GM12875 (cell line): ENCODE results near the gene FMN1.

Experiments used
- H3K4me3 ChIP-seq: one replicate; pipeline ENCODE4 v1.5.1; 2011; ENCODE audit warnings: low read depth, low read length, control low read depth
- TF ChIP-seq, protein P1 (sequence below): IDR thresholded peaks from 2 replicates; pipeline ENCODE4 v1.5.1; 2011; ENCODE audit warnings: low read depth, mild to moderate bottlenecking, control low read depth, inconsistent platforms, low read length, moderate library complexity, borderline replicate concordance; ENCODE audit not compliant: insufficient read depth

FMN1 gene

DNA sequence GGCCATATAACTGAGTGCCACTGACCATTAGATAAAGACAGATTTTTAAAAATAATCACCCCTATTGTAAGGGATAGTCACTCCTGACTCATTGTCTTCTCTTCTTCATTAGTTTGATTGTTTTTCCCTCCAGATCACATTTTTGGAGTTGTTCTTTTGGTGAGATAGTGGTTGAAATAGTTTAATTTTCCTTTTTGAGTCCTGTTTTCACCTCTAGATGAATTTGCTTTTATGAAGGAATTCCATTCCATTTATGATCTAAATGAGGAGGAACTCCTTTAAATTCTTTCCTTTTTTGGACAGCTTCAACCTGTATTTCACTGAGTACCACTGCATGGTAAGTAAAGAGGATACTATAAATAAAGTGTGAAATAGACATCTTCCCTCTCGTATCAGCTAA lies 364.3 kb downstream of the FMN1 start:
- TF ChIP-seq, protein P1, sequence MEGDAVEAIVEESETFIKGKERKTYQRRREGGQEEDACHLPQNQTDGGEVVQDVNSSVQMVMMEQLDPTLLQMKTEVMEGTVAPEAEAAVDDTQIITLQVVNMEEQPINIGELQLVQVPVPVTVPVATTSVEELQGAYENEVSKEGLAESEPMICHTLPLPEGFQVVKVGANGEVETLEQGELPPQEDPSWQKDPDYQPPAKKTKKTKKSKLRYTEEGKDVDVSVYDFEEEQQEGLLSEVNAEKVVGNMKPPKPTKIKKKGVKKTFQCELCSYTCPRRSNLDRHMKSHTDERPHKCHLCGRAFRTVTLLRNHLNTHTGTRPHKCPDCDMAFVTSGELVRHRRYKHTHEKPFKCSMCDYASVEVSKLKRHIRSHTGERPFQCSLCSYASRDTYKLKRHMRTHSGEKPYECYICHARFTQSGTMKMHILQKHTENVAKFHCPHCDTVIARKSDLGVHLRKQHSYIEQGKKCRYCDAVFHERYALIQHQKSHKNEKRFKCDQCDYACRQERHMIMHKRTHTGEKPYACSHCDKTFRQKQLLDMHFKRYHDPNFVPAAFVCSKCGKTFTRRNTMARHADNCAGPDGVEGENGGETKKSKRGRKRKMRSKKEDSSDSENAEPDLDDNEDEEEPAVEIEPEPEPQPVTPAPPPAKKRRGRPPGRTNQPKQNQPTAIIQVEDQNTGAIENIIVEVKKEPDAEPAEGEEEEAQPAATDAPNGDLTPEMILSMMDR = no peak
- no peak overlapping the region for H3K4me3 ChIP-seq

DNA sequence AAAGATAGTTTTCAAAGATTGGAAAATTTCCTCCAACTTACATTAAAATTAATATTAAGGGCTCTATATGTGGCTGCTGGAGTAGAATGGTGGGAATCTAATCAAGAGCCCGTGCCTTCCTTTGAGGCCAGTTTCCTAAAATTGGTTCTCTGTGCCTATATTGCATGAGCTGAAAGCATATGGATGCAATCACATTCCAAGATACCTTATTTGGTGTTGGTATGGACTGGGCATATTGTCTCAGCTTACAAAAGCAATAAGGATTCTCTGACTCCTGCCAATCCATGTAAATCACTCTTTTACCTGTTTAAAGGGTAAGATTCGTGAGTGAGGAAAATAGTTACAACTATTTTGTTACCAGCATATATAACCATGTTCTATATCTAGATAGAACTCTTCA lies 365.1 kb downstream of the FMN1 start:
- TF ChIP-seq, protein P1 = no peak
- H3K4me3 ChIP-seq = no peak overlapping the region

DNA sequence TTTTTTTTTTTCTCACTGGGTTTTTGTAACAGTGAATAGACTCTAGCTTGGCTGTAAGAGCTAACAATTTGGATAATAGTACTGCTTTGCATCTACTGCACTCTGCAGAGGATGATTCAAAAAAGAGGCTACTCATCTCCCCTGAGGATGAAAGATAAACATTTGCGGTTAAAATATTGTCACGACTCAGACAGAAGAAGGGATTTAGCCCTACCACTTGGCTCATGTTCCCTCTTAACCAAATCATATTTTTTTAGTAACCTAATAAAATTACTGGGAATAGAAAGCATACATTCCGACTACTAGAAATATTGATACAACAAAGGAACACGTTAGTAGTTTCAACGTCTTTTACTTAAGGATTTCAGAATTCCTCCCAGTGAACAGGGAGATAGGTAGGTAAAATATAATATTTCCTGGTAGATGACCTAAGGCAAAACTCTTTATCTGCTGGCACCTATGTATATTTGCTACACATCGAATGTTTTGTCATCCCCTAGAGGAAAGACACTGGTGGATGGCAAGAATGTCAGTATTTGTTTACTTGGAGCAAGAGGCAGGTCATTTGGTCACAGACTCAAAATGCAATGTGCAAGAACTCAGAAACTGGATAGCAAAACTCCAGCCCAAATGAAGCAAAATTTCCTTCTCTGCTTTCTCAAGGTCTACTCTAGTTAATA lies 365.9 kb downstream of the FMN1 start:
- TF ChIP-seq, protein P1 = no peak
- H3K4me3 ChIP-seq = no peak overlapping the region

DNA sequence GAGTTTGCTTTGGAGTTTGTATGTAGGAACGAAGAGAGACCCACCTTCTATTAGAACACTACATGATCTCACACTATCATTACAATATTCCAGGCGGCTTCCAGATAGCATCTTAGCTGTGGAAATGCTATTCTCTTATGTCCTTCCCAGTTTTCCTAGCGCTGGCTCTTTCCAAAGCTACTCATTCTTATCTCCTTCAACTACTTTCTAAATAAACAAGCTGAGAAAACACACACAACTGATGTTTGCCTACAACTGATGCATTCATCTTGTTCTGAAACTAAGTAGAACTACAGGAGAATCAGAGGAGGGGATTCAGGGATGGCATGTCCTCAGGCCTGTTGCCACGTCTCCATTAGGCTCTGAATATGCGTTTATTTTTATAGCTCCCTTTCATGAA lies 367.8 kb downstream of the FMN1 start:
- H3K4me3 ChIP-seq = no peak overlapping the region
- TF ChIP-seq, protein P1 = no peak

DNA sequence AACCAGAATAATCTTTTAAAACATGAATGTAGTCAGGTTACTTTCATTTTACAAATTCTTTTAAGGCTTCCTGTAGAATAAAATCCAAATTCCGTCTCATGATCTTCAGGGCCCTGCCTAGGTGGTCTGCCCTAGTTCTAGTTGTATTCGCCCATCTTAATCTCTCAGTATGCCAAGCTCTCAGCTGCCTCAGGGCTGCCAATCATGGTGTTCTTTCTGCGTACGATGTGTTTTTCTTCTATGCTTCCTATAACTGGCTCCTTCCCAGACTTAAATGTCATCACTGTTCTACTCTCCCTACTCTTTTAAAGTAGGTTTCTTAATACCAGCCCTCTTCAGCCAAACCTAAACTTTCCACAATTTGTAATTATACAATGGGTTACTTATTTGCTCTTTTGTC lies 369.3 kb downstream of the FMN1 start:
- TF ChIP-seq, protein P1 = no peak
- H3K4me3 ChIP-seq = no peak overlapping the region

DNA sequence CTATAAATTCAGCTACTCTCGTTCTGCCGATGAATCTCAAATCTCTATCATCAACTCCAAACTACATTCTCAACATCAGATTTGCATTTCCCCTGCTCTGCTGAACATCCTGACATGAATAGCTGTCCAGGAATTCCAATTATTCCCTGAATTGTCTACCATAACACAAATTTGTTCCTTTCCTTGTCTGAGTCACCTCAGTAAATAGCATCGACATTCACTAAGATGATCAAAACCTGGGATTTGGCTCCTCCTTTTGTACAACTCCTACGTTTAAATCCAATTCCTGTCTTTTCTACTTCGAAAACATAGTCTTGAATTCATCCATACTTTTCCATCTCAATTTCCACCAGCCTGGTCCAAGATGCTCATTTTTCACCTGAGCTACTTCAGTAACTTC lies 369.7 kb downstream of the FMN1 start:
- no peak overlapping the region for H3K4me3 ChIP-seq
- TF ChIP-seq, protein P1 = no peak

DNA sequence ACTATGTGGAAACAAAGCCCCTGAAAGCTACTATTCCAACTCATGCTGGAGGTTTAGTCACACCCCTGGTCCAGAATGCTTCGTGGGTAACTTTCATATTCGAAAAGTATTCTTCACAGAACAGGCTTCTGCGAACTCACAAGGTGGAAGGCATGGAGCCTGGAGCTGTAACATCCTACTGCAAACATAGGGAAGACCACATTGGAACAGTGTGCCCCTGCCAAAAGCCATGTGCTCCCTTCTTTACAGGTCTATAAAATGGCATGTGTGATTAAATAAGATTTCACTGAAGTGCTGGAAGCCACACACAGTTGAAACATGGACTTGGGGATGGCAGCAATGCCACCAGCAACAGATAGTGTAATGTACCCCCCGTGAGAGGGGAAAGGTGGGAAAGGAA lies 370.8 kb downstream of the FMN1 start:
- TF ChIP-seq, protein P1 = no peak
- H3K4me3 ChIP-seq = no peak overlapping the region
